Panc1 (cell line): ENCODE measurements around the gene DNAAF5. TPM values are rescaled to one million over a fixed set of nuclear protein-coding genes. Genes with fewer than 3 reads are reported as not detected.

ENCODE experiments used
- ATAC-seq: fragments of 200-7000 bp; cut with Tn5 transposase; 2 replicates; pipeline ENCODE4 v1.9.1; 2020; ENCODE audit warnings: mild to moderate bottlenecking, moderate library complexity
- BruUV-seq: library from RNA; stranded (reverse); fragments of 400-500 nt; replicated peaks from 2 replicates; lab custom pipeline; 2021; lab: Mats Ljungman, UMichigan
- CTCF ChIA-PET: fragments of 300-600 bp; sonication (Branson Sonifier 250); formaldehyde crosslinking; loops from one replicate; lab custom pipeline; 2022; ENCODE audit warnings: antibody characterized with exemption; lab: Charles Lee
- POLR2A ChIA-PET: fragments of 300-600 bp; sonication (Branson Sonifier 250); formaldehyde crosslinking; loops from one replicate; lab custom pipeline; 2022; ENCODE audit warnings: antibody characterized with exemption; lab: Charles Lee
- DNase-seq: peaks from one replicate; pipeline ENCODE4 v3.0.0-alpha.2; 2010; ENCODE audit warnings: low read depth, low spot score
- H3K27ac ChIP-seq: 2 replicates; pipeline ENCODE4 v1.5.1; 2011; ENCODE audit warnings: mild to moderate bottlenecking, low read length, inconsistent platforms
- H3K27me3 ChIP-seq: fragments of 200-500 bp; sonication (Bioruptor generic); 2 replicates; pipeline ENCODE4 v1.6.0; 2014; ENCODE audit warnings: low read length, inconsistent platforms; ENCODE audit not compliant: control insufficient read depth, insufficient read depth
- H3K36me3 ChIP-seq: fragments of 200-500 bp; sonication (Bioruptor generic); 2 replicates; pipeline ENCODE4 v1.5.1; 2014; ENCODE audit warnings: inconsistent platforms, mild to moderate bottlenecking, low read length, moderate library complexity; ENCODE audit not compliant: control insufficient read depth, insufficient read depth
- H3K4me1 ChIP-seq: 2 replicates; pipeline ENCODE4 v1.5.1; 2011; ENCODE audit warnings: inconsistent platforms, mild to moderate bottlenecking, low read length, moderate library complexity; ENCODE audit not compliant: control insufficient read depth, insufficient read depth
- H3K4me3 ChIP-seq, 2 experiments: 2 replicates each; pipeline ENCODE4 v1.5.1; 2011 to 2012; ENCODE audit warnings: low read depth in 2 of 2, low read length in 2 of 2, mild to moderate bottlenecking in 2 of 2, inconsistent platforms in 1 of 2, moderate library complexity in 1 of 2
- H3K9me3 ChIP-seq: fragments of 200-500 bp; sonication (Bioruptor generic); 2 replicates; pipeline ENCODE4 v1.5.1; 2014; ENCODE audit warnings: low read depth, mild to moderate bottlenecking, inconsistent platforms, low read length, moderate library complexity; ENCODE audit not compliant: control insufficient read depth, insufficient read depth
- POLR2AphosphoS5 ChIP-seq: IDR thresholded peaks from 2 replicates; pipeline ENCODE4 v1.6.1; 2012; ENCODE audit warnings: mild to moderate bottlenecking, low read depth, low read length, moderate library complexity
- REST ChIP-seq, 2 experiments: IDR thresholded peaks; 2 replicates each; pipeline ENCODE4 v1.6.1; 2011 to 2012; ENCODE audit warnings: low read depth in 2 of 2, control low read depth in 1 of 2, low read length in 1 of 2, mild to moderate bottlenecking in 1 of 2, moderate library complexity in 1 of 2; ENCODE audit not compliant: insufficient read depth in 1 of 2
- SIN3A ChIP-seq: IDR thresholded peaks from 2 replicates; pipeline ENCODE4 v1.6.1; 2012; ENCODE audit warnings: low read depth, mild to moderate bottlenecking, low read length, moderate library complexity, borderline replicate concordance; ENCODE audit not compliant: insufficient read depth
- TCF7L2 ChIP-seq: IDR thresholded peaks from 2 replicates; pipeline ENCODE4 v1.6.1; 2011; ENCODE audit warnings: mild to moderate bottlenecking, low read depth, low read length, inconsistent platforms
- in situ Hi-C: cut with HindIII; loops from 2 replicates; pipeline ENCODE4 v1.10.0; 2016; ENCODE audit warnings: low sequenced_read_pairs, low pct_unique_long_range_greater_than_20kb
- intact Hi-C: fragments of 100-400 bp; cut with micrococcal nuclease; formaldehyde crosslinking; loops from one replicate; pipeline ENCODE4 v1.10.0; 2022; ENCODE audit not compliant: unreplicated experiment
- total RNA-seq: library from RNA; stranded (reverse); gene quantifications from one replicate; pipeline ENCODE4 v1.2.1, GENCODE V29; 2021; ENCODE audit not compliant: unreplicated experiment
- TF ChIP-seq, protein P1 (sequence below): fragments of 450-650 bp; IDR thresholded peaks from 2 replicates; pipeline ENCODE4 v1.5.1; 2017; ENCODE audit warnings: mild to moderate bottlenecking

Gene DNAAF5
- total RNA-seq, 1 experiment from 2014 or later, result 79.5 TPM

DNA sequence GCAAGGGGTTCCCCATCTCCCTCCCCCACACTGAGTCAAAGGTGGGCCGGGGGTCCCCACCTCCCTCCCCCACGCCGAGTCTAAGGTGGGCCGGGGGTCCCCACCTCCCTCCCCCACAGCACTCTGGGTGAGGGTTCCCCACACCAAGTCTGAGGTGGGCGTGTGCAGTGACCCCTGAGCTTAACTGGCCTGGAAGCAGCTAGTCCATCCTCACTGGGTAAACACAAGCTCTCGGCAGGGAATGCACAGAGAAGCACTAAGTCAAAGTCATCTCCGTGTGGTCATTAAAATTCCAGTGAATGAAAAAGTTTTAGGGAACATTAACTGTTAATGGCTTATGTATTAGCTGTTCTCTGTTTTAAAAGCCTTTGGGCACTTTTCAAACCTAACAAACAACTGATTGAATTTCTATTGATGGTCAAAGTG is 44.3 kb downstream of the DNAAF5 start:
- Histone ChIP-seq H3K36me3 (peaks cover 12% of the 10 kb centered on the region), H3K9me3 (no peaks in the 10 kb centered on the region), H3K4me3 (no peak overlapping the region), H3K4me1 (0 out of 2 replicates have a peak, but pooled peaks cover 3% of the 10 kb centered on the region), H3K27me3 (no peaks in the 10 kb centered on the region), H3K27ac (no peak overlapping the region)
- intact Hi-C loops (loop anchor here (10.0 kb wide), 1 partner anchor 446 kb away; no protein-coding TSS in a partner anchor), in situ Hi-C loops (no loop called here)
- ChIA-PET CTCF (no interaction called here), POLR2A (interaction anchor here (0.6 kb wide), 1 partner anchor 232 kb away, joined by 5 read pairs; no protein-coding TSS in a partner anchor)
- TF ChIP-seq, protein P1, sequence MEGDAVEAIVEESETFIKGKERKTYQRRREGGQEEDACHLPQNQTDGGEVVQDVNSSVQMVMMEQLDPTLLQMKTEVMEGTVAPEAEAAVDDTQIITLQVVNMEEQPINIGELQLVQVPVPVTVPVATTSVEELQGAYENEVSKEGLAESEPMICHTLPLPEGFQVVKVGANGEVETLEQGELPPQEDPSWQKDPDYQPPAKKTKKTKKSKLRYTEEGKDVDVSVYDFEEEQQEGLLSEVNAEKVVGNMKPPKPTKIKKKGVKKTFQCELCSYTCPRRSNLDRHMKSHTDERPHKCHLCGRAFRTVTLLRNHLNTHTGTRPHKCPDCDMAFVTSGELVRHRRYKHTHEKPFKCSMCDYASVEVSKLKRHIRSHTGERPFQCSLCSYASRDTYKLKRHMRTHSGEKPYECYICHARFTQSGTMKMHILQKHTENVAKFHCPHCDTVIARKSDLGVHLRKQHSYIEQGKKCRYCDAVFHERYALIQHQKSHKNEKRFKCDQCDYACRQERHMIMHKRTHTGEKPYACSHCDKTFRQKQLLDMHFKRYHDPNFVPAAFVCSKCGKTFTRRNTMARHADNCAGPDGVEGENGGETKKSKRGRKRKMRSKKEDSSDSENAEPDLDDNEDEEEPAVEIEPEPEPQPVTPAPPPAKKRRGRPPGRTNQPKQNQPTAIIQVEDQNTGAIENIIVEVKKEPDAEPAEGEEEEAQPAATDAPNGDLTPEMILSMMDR, result no peak
- no peak for TF ChIP-seq SIN3A
- no peak for TF ChIP-seq TCF7L2
- no peak for TF ChIP-seq REST (IDR thresholded peaks at IDR 0.05; ENCODE audit: insufficient read depth in 1 of 2, low read depth in 2 of 2, low read length in 1 of 2)
- no peak for TF ChIP-seq POLR2AphosphoS5
- ATAC-seq (no peak), DNase-seq (no peak)
- BruUV-seq, result no TSS peak

DNA sequence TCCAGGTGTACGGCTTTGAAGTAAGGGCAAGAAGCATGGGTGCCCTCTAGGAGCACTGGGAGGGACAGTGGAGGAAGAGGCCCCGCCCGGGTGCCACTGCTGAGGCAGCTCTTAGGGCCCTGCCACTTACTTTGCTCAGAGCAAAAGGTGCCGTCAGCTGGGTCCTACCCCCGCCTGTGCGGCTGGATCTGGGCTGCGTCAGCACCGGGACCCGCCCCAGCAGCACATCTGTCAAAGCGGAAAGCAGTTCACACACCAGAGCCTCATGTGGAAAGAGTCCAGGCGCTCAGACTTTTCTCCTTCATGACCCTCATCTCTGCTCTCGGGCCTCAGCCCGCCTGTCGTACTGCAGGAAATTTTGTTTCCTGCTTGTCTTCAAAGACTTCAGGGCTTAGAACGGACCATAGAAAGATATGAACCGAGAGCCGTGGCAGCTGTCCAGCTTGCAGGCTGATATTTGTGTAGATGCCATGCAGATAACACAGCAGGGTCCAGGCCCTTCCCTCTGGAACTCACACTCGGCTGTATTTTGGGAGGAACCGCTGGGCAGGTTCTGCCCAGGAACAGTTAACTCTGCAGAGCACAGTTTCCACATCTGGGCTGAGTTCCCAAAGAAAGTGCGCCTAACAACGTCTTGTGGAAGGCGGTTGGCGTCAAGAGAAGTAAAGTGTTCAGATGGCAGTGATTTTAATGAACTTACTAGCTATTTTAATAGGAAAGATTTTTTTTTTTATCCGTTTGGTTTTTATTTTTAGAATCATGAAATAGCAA is 44.9 kb downstream of the DNAAF5 start:
- no peak overlapping the region for H3K4me3 ChIP-seq
- H3K4me1 ChIP-seq, result 0 out of 2 replicates have a peak, but pooled peaks cover 3% of the 10 kb centered on the region
- in situ Hi-C loops, result no loop called here
- intact Hi-C loops, result loop anchor here (10.0 kb wide), 1 partner anchor 447 kb away; no protein-coding TSS in a partner anchor
- TF ChIP-seq, protein P1, result no peak
- DNase-seq, result no peak
- BruUV-seq, result no TSS peak
- ChIA-PET CTCF (no interaction called here), POLR2A (interaction anchor here (0.6 kb wide), 1 partner anchor 233 kb away, joined by 5 read pairs; no protein-coding TSS in a partner anchor)
- H3K27ac ChIP-seq, result no peak overlapping the region
- H3K9me3 ChIP-seq, result no peaks in the 10 kb centered on the region
- no peaks in the 10 kb centered on the region for H3K27me3 ChIP-seq
- ATAC-seq, result no peak
- H3K36me3 ChIP-seq, result peaks cover 9% of the 10 kb centered on the region
